NCI-H446 treated with DMSO at 0.1 percent for 48 hours (cell line): ENCODE results near the gene TEC.

Experiments used
- DNase-seq: peaks from one replicate; lab custom pipeline; 2025; lab: John Stamatoyannopoulos, UW

The TEC gene

GRCh38 chr4:48126621-48127020 is 143.0 kb downstream of the TEC start:
- DNase-seq = no peak

GRCh38 chr4:48124870-48125269 is 144.8 kb downstream of the TEC start:
- DNase-seq = no peak

GRCh38 chr4:48122756-48123155 is 146.9 kb downstream of the TEC start:
- no peak for DNase-seq

GRCh38 chr4:48121180-48121579 is 148.5 kb downstream of the TEC start:
- DNase-seq = no peak

- no peak for DNase-seq
Measured at GRCh38 chr4:48120132-48120531, 149.5 kb downstream of the TEC start.

GRCh38 chr4:48119646-48120045 is 150.0 kb downstream of the TEC start:
- no peak for DNase-seq

GRCh38 chr4:48118081-48118480 is 151.6 kb downstream of the TEC start:
- no peak for DNase-seq

GRCh38 chr4:48116582-48116981 is 153.1 kb downstream of the TEC start:
- DNase-seq = no peak

GRCh38 chr4:48114412-48114811 is 155.2 kb downstream of the TEC start:
- no peak for DNase-seq

- DNase-seq = no peak
Measured at GRCh38 chr4:48112017-48112667, 157.5 kb downstream of the TEC start.

GRCh38 chr4:48110452-48110978 is 159.1 kb downstream of the TEC start:
- DNase-seq = no peak

- no peak for DNase-seq
Measured at GRCh38 chr4:48109413-48110263, 160.0 kb downstream of the TEC start.

- DNase-seq = no peak
Measured at GRCh38 chr4:48108309-48109073, 161.1 kb downstream of the TEC start.

GRCh38 chr4:48105230-48105629 is 164.4 kb downstream of the TEC start:
- DNase-seq = no peak

- DNase-seq = no peak
Measured at GRCh38 chr4:48103483-48104139, 166.0 kb downstream of the TEC start.

- DNase-seq = no peak
Measured at GRCh38 chr4:48102303-48102702, 167.3 kb downstream of the TEC start.

GRCh38 chr4:48100256-48100655 is 169.4 kb downstream of the TEC start:
- DNase-seq = no peak

GRCh38 chr4:48095441-48095840 is 174.2 kb downstream of the TEC start:
- DNase-seq = no peak

- no peak for DNase-seq
Measured at GRCh38 chr4:48093991-48094416, 175.6 kb downstream of the TEC start.

GRCh38 chr4:48090621-48091020 is 179.0 kb downstream of the TEC start:
- DNase-seq = no peak

- DNase-seq = no peak
Measured at GRCh38 chr4:48085821-48086589, 183.6 kb downstream of the TEC start.
